K562 (cell line): ENCODE results near the gene CC2D1A. TPM values are rescaled to one million over a fixed set of nuclear protein-coding genes. Genes with fewer than 3 reads are reported as not detected.

Source experiments
- CREB5 ChIP-seq: fragments of 250-450 bp; sonication (Bioruptor Pico); IDR thresholded peaks from 2 replicates; pipeline ENCODE4 v1.5.0; 2020; ENCODE audit warnings: mild to moderate bottlenecking
- CSDE1 ChIP-seq, 2 experiments: fragments of 450-650 bp; IDR thresholded peaks; 2 replicates each; pipeline ENCODE4 v1.6.1; 2016; ENCODE audit warnings: mild to moderate bottlenecking in 1 of 2
- FOXP1 ChIP-seq: sonication (generic); formaldehyde crosslinking; IDR thresholded peaks from 2 replicates; pipeline ENCODE4 v1.8.0; 2022; ENCODE audit warnings: mild to moderate bottlenecking, missing genetic modification reagents
- GTF2E2 ChIP-seq: fragments of 200-800 bp; sonication (Bioruptor generic); IDR thresholded peaks from 2 replicates; pipeline ENCODE4 v1.6.1; 2016; ENCODE audit warnings: missing genetic modification characterization, missing compliant biosample characterization
- GTF2F1 ChIP-seq: IDR thresholded peaks from 2 replicates; pipeline ENCODE4 v1.6.1; 2011; ENCODE audit warnings: low read depth, low read length, improper control_type of control experiment
- KDM5B ChIP-seq: fragments of 200-600 bp; sonication (generic); IDR thresholded peaks from 2 replicates; pipeline ENCODE4 v1.6.1; 2012; ENCODE audit warnings: low read depth, mild to moderate bottlenecking, moderate library complexity, low read length, control low read depth, inconsistent platforms; ENCODE audit not compliant: insufficient replicate concordance
- MED1 ChIP-seq: sonication (generic); formaldehyde crosslinking; IDR thresholded peaks from 2 replicates; pipeline ENCODE4 v1.8.1; 2023; ENCODE audit warnings: missing genetic modification reagents, borderline replicate concordance
- MIER1 ChIP-seq: fragments of 450-650 bp; IDR thresholded peaks from 2 replicates; pipeline ENCODE4 v1.6.1; 2016; ENCODE audit warnings: antibody characterized with exemption, mild to moderate bottlenecking, low read depth
- NRF1 ChIP-seq, 2 experiments: fragments of 450-650 bp; IDR thresholded peaks in 1 of 2; conservative IDR thresholded peaks in 1 of 2; 2 replicates each; pipeline ENCODE4 v1.6.1; 2014; ENCODE audit warnings: mild to moderate bottlenecking in 2 of 2
- PHTF2 ChIP-seq: fragments of 250-450 bp; sonication (Bioruptor Pico); IDR thresholded peaks from 2 replicates; pipeline ENCODE4 v1.5.0; 2021; ENCODE audit warnings: mild to moderate bottlenecking
- RCOR1 ChIP-seq, 2 experiments: IDR thresholded peaks; 2 replicates each; pipeline ENCODE4 v1.6.1; 2012; ENCODE audit warnings: low read depth in 2 of 2, low read length in 2 of 2, borderline replicate concordance in 1 of 2, improper control_type of control experiment in 1 of 2
- SETDB1 ChIP-seq: IDR thresholded peaks from one replicate; pipeline ENCODE4 v1.6.1; 2012; ENCODE audit warnings: low read length, control low read depth, inconsistent platforms
- SRSF1 ChIP-seq: fragments of 200-400 bp; formaldehyde crosslinking; IDR thresholded peaks from 2 replicates; pipeline ENCODE4 v1.6.1; 2017; ENCODE audit warnings: mild to moderate bottlenecking, low read depth, low read length, moderate library complexity
- SRSF3 ChIP-seq: fragments of 200-400 bp; formaldehyde crosslinking; IDR thresholded peaks from 2 replicates; pipeline ENCODE4 v1.6.1; 2016; ENCODE audit warnings: mild to moderate bottlenecking, low read length, moderate library complexity; ENCODE audit not compliant: insufficient read depth
- TBP ChIP-seq: optimal IDR thresholded peaks from 2 replicates; pipeline ENCODE3; 2011; ENCODE audit warnings: low read depth, low read length, improper control_type of control experiment
- TGIF2 ChIP-seq: sonication (generic); formaldehyde crosslinking; IDR thresholded peaks from 2 replicates; pipeline ENCODE4 v1.8.1; 2022; ENCODE audit warnings: mild to moderate bottlenecking, missing genetic modification reagents, moderate library complexity
- U2AF2 ChIP-seq: fragments of 200-400 bp; formaldehyde crosslinking; optimal IDR thresholded peaks from 2 replicates; pipeline ENCODE3; 2017; ENCODE audit warnings: low read depth, mild to moderate bottlenecking, low read length
- ZNF143 ChIP-seq: sonication (generic); formaldehyde crosslinking; IDR thresholded peaks from 2 replicates; pipeline ENCODE4 v1.9.0; 2022; ENCODE audit warnings: mild to moderate bottlenecking, missing genetic modification reagents
- ZNF224 ChIP-seq: sonication (generic); formaldehyde crosslinking; IDR thresholded peaks from 2 replicates; pipeline ENCODE4 v1.8.0; 2022; ENCODE audit warnings: mild to moderate bottlenecking, missing genetic modification reagents
- ZNF395 ChIP-seq: fragments of 200-800 bp; sonication (Bioruptor generic); IDR thresholded peaks from 2 replicates; pipeline ENCODE4 v1.6.1; 2017; ENCODE audit warnings: missing genetic modification characterization, missing compliant biosample characterization
- ZNF445 ChIP-seq: fragments of 250-450 bp; sonication (Bioruptor Pico); IDR thresholded peaks from 2 replicates; pipeline ENCODE4 v1.4.0; 2020; ENCODE audit warnings: low read depth, mild to moderate bottlenecking, moderate library complexity
- ZZZ3 ChIP-seq: fragments of 450-650 bp; IDR thresholded peaks from 2 replicates; pipeline ENCODE4 v1.6.1; 2016; ENCODE audit warnings: antibody characterized with exemption, mild to moderate bottlenecking, moderate library complexity
- polyA plus RNA-seq, 8 experiments: library from polyadenylated mRNA; depleted of rRNA in 4 of 8; stranded (reverse) in 5 of 8; unstranded in 3 of 8; fragments of >200 nt; fragmentation: Nextera tagmentation in 2 of 8; fragmentation: Illumina TruSeq in 1 of 8; extraction: Ambion mirVana in 2 of 8; extraction: Trizol in 1 of 8; gene quantifications; 2 replicates each; pipeline versions ENCODE4 v1.2.1 to v1.2.3, GENCODE V29; 2011 to 2014; ENCODE audit warnings: inconsistent platforms in 1 of 8, missing spikeins in 1 of 8
- total RNA-seq, 7 experiments: library from RNA; depleted of rRNA in 6 of 7; stranded (reverse); fragments of >200 nt in 6 of 7; fragmentation: Illumina TruSeq in 2 of 7; extraction: Trizol in 2 of 7; gene quantifications; 2 replicates each; pipeline versions ENCODE4 v1.2.1 to v1.2.3, GENCODE V29; 2011 to 2021; ENCODE audit warnings: low replicate concordance in 1 of 7
- TF ChIP-seq, protein P1 (sequence below): sonication (generic); formaldehyde crosslinking; IDR thresholded peaks from 2 replicates; pipeline ENCODE4 v1.8.1; 2023; ENCODE audit warnings: mild to moderate bottlenecking, missing genetic modification reagents

The CC2D1A gene
- total and polyA plus RNA-seq, 9 of the 15 experiments (the other 6 are each of a cell fraction or from before 2014, with no cell fraction given) = 0.32 to 31.0 (median 12.9) TPM

DNA sequence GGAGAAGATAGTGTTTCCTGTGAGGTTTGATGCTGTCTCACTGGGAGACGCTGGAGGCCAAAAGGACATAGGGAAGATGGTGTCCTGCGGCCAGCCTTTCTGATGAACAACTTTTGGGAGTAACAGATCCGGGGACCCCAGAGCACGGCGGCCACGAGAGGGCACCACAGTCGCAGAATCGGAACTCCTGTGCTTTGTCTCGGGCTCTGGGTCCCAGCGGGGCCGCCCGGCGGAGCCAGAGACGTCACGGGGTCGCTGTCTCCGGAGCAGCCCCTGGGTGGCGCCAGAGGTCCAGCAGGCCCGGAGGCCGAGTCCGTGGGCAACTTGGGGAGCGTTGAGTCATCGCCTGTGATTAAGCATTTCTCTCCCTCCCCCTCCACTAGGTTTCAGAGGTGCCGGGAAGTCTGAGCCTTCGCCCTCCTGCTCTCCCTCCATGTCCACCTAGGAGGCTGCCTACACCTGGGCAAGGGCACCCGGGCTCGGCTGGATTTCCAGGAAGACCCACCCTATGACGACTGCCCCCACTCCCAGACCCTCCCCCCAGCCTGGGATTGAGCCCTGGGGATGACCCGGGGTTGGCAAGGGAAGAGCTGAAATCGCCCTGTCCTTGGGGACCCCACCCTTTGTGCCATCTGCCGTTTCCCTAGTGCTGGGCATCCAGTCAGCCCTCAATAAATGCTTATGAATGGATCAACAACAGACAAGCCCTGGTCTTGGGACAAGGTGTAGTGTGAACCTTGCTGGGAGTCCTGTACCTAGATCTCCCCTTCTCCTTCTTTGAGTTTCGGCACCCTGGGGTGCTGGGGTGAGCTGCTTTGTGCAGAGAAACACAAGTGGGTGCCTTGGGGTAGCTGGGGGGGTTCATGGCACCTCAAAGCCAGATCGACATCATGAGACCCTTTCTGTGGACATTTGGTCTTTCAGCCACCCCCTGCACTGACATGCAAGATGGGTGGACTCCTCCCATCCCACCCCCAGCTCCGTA is 25.6 kb upstream of the CC2D1A start (continued):
- no peak for TF ChIP-seq SRSF1
- no peak for TF ChIP-seq SRSF3
- peak; percentile 97 for TF ChIP-seq SETDB1
- no peak for TF ChIP-seq TGIF2
- no peak for TF ChIP-seq GTF2F1
- TF ChIP-seq CREB5 (CRISPR knock-in tag) = no peak
- no peak for TF ChIP-seq GTF2E2
- no peak for TF ChIP-seq ZZZ3
- no peak for TF ChIP-seq ZNF224 (CRISPR knock-in tag)
- no peak for TF ChIP-seq NRF1 (conservative IDR thresholded peaks at IDR 0.05 in 1 of 2, IDR thresholded peaks at IDR 0.05 in 1 of 2)
- TF ChIP-seq ZNF445 (CRISPR knock-in tag) = no peak
- peak; percentile 47 for TF ChIP-seq KDM5B
- no peak for TF ChIP-seq U2AF2
- peak in 1 of 2 experiments; percentile 90; a peak in 2 of 4 replicates for TF ChIP-seq RCOR1 (IDR thresholded peaks at IDR 0.05; ENCODE audit: borderline replicate concordance in 1 of 2, low read depth in 2 of 2, low read length in 2 of 2)
- TF ChIP-seq ZNF143 (CRISPR knock-in tag) = no peak
- no peak for TF ChIP-seq MED1
- TF ChIP-seq PHTF2 = no peak
- TF ChIP-seq, protein P1, sequence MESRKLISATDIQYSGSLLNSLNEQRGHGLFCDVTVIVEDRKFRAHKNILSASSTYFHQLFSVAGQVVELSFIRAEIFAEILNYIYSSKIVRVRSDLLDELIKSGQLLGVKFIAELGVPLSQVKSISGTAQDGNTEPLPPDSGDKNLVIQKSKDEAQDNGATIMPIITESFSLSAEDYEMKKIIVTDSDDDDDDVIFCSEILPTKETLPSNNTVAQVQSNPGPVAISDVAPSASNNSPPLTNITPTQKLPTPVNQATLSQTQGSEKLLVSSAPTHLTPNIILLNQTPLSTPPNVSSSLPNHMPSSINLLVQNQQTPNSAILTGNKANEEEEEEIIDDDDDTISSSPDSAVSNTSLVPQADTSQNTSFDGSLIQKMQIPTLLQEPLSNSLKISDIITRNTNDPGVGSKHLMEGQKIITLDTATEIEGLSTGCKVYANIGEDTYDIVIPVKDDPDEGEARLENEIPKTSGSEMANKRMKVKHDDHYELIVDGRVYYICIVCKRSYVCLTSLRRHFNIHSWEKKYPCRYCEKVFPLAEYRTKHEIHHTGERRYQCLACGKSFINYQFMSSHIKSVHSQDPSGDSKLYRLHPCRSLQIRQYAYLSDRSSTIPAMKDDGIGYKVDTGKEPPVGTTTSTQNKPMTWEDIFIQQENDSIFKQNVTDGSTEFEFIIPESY = peak; percentile 95
- no peak for TF ChIP-seq CSDE1 (IDR thresholded peaks at IDR 0.05)
- TF ChIP-seq TBP = peak; percentile 62
- no peak for TF ChIP-seq ZNF395 (CRISPR knock-in tag)
- no peak for TF ChIP-seq MIER1
- no peak for TF ChIP-seq FOXP1 (CRISPR knock-in tag)
